Stomach smooth muscle (tissue), 2 donors: ENCODE results near the gene PLD5.
"Not testable (repeated sequence)": the region's sequence is repeated elsewhere in the genome, so short reads cannot be mapped to it uniquely, and the experiment has no call there.

ENCODE experiments used
- H3K27ac ChIP-seq: one replicate; pipeline ENCODE4 v1.7.0; 2013; ENCODE audit warnings: mild to moderate bottlenecking, low read length, inconsistent platforms
- H3K27me3 ChIP-seq, 2 donors: one replicate each; pipeline ENCODE4 v1.7.0; 2013; ENCODE audit warnings: low read length in 2 of 2; ENCODE audit not compliant: insufficient read depth in 2 of 2, control insufficient read depth in 1 of 2
- H3K36me3 ChIP-seq, 2 donors: one replicate each; pipeline ENCODE4 v1.7.0; 2013; ENCODE audit warnings: low read length in 2 of 2; ENCODE audit not compliant: control insufficient read depth in 2 of 2, insufficient read depth in 2 of 2
- H3K4me1 ChIP-seq: one replicate; pipeline ENCODE4 v1.7.0; 2013; ENCODE audit warnings: low read length; ENCODE audit not compliant: control insufficient read depth, insufficient read depth
- H3K4me3 ChIP-seq, 2 donors: one replicate each; pipeline ENCODE4 v1.7.0; 2013; ENCODE audit warnings: low read length in 2 of 2
- H3K9ac ChIP-seq, 2 donors: one replicate each; pipeline ENCODE4 v1.7.0; 2013; ENCODE audit warnings: low read length in 2 of 2, mild to moderate bottlenecking in 1 of 2
- H3K9me3 ChIP-seq, 2 donors: one replicate each; pipeline ENCODE4 v1.7.0; 2013; ENCODE audit warnings: low read length in 2 of 2; ENCODE audit not compliant: control insufficient read depth in 2 of 2
- donor health status: healthy.
- donor health status: Pancreatic carcinoma.

Gene PLD5

DNA sequence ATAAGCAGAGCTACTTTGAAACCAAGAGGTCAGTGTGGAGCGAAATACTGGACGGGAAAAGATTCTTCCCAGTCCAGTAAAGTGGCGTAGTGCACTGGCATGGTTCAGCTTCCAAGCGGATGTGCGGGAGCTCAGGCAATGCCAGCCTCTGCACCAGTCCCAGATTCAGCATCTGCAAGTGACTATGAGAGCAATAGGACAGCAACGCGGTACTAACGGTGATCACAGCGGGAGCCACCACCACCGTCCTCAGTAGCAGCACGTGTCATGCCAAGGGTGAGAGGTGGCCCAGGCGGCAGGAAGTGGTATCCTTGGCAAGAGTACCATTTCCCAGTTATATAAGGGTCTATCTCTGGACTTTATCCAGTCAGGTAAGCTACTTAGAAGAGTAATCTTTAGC lies 17.8 kb downstream of the PLD5 start:
- H3K9me3 ChIP-seq, result no peaks in the 10 kb centered on the region
- no peak overlapping the region for H3K4me3 ChIP-seq
- no peaks in the 10 kb centered on the region for H3K27me3 ChIP-seq
- no peaks in the 10 kb centered on the region for H3K36me3 ChIP-seq
- H3K9ac ChIP-seq, result no peak overlapping the region
- H3K27ac ChIP-seq, result no peak overlapping the region
- no peaks in the 10 kb centered on the region for H3K4me1 ChIP-seq

DNA sequence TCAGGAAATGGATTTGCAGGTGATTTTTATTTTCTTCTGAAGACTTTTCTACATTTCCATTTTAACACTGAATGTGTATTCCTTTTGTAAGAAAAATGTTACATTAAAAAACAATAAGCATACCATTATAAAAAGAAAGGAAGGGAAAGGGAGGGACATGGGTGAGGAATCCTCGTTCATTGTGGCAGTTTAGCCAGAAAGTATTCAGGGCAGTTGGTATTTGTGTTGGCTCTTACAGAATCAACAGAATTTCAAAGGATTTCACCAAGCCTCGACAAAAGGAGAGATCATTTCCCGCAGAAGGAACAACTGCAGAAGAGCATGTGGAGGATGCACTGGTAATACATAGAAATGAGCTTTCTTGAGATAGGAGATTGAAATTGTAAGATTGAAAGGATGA lies 35.0 kb downstream of the PLD5 start:
- no peak overlapping the region for H3K27ac ChIP-seq
- no peak overlapping the region for H3K4me3 ChIP-seq
- no peak overlapping the region for H3K9ac ChIP-seq
- no peaks in the 10 kb centered on the region for H3K9me3 ChIP-seq
- H3K27me3 ChIP-seq, result no peaks in the 10 kb centered on the region
- H3K36me3 ChIP-seq, result no peaks in the 10 kb centered on the region
- no peaks in the 10 kb centered on the region for H3K4me1 ChIP-seq

DNA sequence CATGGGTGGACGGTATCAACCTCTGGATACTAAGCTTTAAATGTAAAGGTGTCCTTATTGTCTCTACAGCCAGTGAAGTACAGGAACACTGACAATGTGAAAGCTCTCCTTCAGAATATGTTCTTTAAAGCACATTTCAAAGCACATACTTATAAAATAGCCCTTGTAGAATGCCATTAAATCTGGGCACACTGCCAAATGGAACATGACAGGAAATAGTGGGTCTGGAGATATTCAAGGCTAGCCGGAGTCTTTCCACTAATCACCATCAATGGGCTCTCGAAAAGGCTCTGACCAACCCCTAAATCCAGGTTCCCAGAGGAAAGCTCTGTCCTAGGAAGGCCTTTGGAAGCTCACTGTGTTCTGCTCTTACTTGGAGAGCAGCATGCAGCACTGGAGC lies 46.6 kb downstream of the PLD5 start:
- Histone ChIP-seq H3K9ac (no peak overlapping the region), H3K4me3 (no peak overlapping the region), H3K9me3 (peaks cover 0 to 5% of the 10 kb centered on the region in 2 donors), H3K27me3 (no peaks in the 10 kb centered on the region), H3K27ac (no peak overlapping the region), H3K36me3 (no peaks in the 10 kb centered on the region), H3K4me1 (no peaks in the 10 kb centered on the region)

DNA sequence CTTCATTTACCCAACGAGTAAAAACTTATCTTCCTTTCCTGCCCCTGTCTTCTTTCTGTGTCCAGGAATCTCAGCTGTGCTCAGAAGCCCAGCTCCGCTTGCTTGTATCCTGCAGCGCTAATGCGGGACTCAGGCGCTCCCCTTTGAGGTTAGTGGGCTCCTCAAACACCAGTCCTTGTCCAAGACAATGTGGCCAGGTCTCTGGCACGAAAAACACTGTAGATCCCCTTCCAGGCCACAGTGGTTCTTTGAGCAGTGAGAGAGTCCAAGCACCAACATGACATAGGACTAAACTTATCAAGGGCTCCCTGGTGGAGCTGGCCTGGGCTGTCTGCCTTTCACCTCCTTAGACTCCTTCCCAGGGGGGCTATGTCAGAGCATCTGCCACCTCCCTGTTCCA lies 53.7 kb downstream of the PLD5 start:
- Histone ChIP-seq H3K9ac (no peak overlapping the region), H3K9me3 (peaks cover 0 to 4% of the 10 kb centered on the region in 2 donors), H3K27ac (no peak overlapping the region), H3K4me3 (no peak overlapping the region), H3K27me3 (no peaks in the 10 kb centered on the region), H3K36me3 (no peaks in the 10 kb centered on the region), H3K4me1 (no peaks in the 10 kb centered on the region)

DNA sequence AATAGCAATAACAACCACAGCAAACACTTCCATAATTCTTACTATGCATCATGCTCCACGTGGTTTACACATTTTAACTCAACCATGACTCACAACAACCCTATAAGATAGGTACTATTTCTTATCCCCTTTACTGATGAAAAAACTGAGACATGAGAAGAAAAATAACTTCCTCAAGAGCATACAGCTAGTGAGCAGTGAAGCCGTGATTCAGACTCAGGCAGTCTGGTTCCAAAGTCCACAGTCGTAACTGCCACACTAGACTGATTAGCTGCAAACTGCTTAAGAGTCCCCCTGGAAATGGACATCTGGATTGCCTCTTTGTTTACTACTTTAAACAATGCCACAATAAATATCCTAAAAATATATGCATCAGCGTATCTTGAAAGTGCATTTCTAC lies 55.7 kb downstream of the PLD5 start:
- H3K4me1 ChIP-seq, result no peaks in the 10 kb centered on the region
- no peaks in the 10 kb centered on the region for H3K36me3 ChIP-seq
- no peak overlapping the region for H3K4me3 ChIP-seq
- no peaks in the 10 kb centered on the region for H3K9me3 ChIP-seq
- H3K27me3 ChIP-seq, result no peaks in the 10 kb centered on the region
- H3K27ac ChIP-seq, result no peak overlapping the region
- H3K9ac ChIP-seq, result no peak overlapping the region

DNA sequence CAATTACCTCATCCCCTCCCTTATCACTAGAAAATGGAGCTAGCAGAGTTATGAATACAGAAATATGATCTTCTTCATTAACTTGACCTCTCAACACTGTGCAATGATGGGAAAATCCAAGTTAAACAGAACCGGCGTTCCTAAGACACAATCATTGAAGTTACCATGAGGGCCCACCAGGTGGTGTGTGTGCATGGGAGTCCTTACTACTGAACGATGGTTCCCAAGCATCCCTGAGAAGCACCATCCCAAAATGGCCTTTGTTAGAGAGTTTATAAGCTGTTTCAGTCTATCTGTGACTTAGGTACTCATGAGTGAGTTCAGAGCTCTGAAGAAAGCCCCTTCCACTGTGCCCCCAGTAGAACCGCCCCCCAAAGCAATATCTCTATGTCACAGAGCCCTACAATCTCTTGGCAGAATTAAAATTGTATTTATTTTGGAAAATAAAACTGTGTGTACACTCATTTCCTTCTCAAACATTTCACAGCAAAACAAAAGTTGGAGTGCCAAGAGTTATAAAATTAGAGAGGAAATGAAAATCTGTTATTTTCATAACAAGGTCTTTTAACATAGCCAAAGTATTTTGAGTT lies 56.8 kb downstream of the PLD5 start:
- peaks cover 0 to 3% of the 10 kb centered on the region in 2 donors for H3K27me3 ChIP-seq
- no peak overlapping the region for H3K9ac ChIP-seq
- H3K9me3 ChIP-seq, result no peaks in the 10 kb centered on the region
- H3K27ac ChIP-seq, result no peak overlapping the region
- H3K4me3 ChIP-seq, result no peak overlapping the region
- no peaks in the 10 kb centered on the region for H3K4me1 ChIP-seq
- H3K36me3 ChIP-seq, result no peaks in the 10 kb centered on the region

DNA sequence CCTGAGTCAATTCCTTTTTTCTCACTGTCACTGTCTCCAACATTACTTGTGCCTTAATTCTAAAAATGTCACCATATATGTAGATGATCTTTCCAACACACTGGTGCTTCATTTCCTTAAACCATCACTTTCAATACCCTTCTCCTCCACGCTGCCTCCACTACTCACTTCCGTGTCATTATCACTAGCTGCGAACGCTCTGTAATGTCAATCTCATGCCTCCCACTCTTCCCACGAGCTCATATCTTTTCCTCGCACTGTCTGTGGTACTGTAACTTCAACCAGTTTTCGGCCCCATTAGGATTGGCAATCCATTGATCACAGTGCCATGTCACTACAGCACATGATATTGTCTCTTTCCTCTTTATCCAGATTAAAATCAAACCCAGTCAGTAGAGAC lies 61.6 kb downstream of the PLD5 start:
- no peak overlapping the region for H3K9ac ChIP-seq
- no peak overlapping the region for H3K4me3 ChIP-seq
- no peaks in the 10 kb centered on the region for H3K4me1 ChIP-seq
- H3K27ac ChIP-seq, result no peak overlapping the region
- H3K36me3 ChIP-seq, result no peaks in the 10 kb centered on the region
- H3K27me3 ChIP-seq, result peaks cover 0 to 3% of the 10 kb centered on the region in 2 donors
- H3K9me3 ChIP-seq, result no peaks in the 10 kb centered on the region

DNA sequence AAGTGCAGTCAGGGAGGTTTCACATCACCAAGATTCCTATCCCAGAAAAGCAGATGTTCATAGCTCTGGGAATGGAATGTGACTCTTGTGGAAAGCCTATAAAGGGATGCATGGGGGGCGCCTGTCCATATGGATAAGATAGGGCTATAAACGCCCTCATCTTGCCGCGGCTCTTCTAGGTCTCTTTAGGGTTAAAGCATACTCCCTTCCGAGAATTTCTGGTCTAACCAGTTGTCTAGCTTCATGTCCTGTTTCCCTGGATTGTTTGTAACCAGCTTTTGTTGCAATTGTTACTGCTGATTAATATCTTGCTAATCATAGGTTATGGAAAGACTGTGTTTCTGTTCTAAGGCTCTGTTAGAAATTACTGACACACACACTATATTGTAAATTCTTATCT lies 64.8 kb downstream of the PLD5 start:
- not testable (repeated sequence) for H3K4me3 ChIP-seq, H3K9ac ChIP-seq, H3K27ac ChIP-seq, H3K9me3 ChIP-seq, H3K36me3 ChIP-seq, H3K4me1 ChIP-seq
- H3K27me3 ChIP-seq, result peaks cover 6 to 12% of the 10 kb centered on the region in 2 donors

DNA sequence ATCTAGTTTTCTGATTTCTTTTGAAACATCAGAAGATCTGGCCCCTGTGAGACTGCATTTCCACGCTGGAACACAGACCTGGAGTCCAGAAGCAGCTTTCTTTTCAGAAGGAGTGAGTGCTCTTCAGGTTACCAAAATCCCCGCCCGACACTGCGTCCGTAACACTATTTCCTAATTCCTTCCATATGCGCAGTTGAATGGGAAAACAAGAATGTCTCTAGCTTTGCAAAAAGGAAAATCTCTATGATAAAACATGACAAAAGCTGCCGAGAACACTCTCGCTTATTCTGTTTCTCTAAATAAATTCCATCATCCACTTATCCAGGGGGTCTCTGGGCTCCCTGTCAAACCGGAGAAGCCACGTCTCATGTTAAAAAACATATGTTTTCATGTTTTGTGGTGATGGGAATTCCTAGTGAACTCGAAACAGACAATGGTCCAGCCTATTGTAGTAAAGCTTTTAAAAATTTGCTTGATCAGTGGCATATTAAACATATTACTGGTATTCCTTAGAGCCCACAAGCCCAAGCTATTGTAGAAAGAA lies 67.7 kb downstream of the PLD5 start:
- Histone ChIP-seq H3K27ac (no peak overlapping the region), H3K9me3 (no peaks in the 10 kb centered on the region), H3K4me1 (no peaks in the 10 kb centered on the region), H3K9ac (no peak overlapping the region), H3K4me3 (no peak overlapping the region), H3K36me3 (no peaks in the 10 kb centered on the region), H3K27me3 (peaks cover 6 to 12% of the 10 kb centered on the region in 2 donors)

DNA sequence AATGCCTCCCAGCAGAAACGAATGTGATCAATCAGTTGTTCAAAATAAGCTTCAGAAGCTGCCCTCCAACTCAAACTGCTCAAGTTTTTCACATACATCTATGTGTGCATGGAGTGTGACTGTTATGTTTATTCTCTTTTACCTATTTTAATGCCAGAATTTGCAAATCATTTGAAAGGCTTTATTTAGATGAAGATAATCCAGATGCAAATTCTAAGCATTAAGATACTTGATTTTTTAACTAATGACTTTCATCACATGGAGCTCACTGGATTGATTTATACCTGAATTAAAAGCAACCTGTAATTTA lies 69.5 kb downstream of the PLD5 start:
- no peak overlapping the region for H3K4me3 ChIP-seq
- H3K4me1 ChIP-seq, result no peaks in the 10 kb centered on the region
- H3K9me3 ChIP-seq, result peaks cover 0 to 3% of the 10 kb centered on the region in 2 donors
- no peak overlapping the region for H3K9ac ChIP-seq
- no peaks in the 10 kb centered on the region for H3K36me3 ChIP-seq
- no peak overlapping the region for H3K27ac ChIP-seq
- H3K27me3 ChIP-seq, result peaks cover 6 to 12% of the 10 kb centered on the region in 2 donors

DNA sequence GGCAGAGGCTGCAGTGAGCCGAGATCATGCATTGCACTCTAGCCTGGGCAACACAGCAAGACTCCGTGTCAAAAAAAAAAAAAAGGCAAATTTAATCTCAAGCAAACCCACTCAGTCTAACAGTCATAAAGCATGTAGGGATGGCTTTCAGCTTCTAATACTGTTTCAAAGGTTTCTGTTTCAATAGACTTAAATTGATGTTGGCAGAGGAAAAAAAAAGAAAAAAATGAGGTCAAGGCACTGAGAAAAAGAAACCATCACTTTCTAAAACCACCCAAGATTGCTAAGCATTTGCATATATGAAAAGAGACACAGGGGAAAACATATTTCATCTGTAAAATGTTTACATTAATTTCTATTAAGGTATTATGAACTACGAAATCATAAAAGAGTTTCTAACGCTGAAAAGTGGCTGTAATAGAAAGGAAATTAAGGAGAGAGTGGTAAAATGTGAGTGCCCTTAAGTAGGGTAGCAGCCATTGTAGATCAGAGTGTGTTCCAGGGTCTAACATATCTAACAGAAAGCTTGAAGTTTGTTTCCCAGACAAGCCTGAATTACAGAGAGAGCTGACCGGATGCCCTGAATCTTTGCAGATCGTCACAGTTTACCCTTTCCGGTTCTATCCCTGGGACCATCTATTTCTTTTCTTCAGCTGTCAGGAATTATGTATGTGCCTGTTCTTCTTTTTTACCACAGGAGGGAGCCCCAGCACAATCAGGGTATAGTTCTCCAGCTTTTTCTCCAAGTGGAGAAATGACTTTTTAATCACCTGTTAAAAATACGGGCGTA lies 70.0 kb downstream of the PLD5 start:
- H3K36me3 ChIP-seq, result no peaks in the 10 kb centered on the region
- H3K9me3 ChIP-seq, result peaks cover 0 to 3% of the 10 kb centered on the region in 2 donors
- no peaks in the 10 kb centered on the region for H3K4me1 ChIP-seq
- no peak overlapping the region for H3K4me3 ChIP-seq
- no peak overlapping the region for H3K27ac ChIP-seq
- peaks cover 9 to 12% of the 10 kb centered on the region in 2 donors for H3K27me3 ChIP-seq
- H3K9ac ChIP-seq, result no peak overlapping the region
